Tibial nerve (tissue), 4 donors: ENCODE measurements around the gene FADS1.

Experiments used
- CTCF ChIP-seq, 5 experiments: fragments of 200-600 bp in 3 of 5; fragments of 450-650 bp in 2 of 5; sonication (generic) in 3 of 5; IDR thresholded peaks; one replicate each; pipeline ENCODE4 v1.5.1; 2016 to 2019; ENCODE audit warnings: antibody characterized with exemption in 5 of 5, mild to moderate bottlenecking in 3 of 5, moderate library complexity in 2 of 5
- EP300 ChIP-seq, 2 donors: sonication (generic); formaldehyde crosslinking; IDR thresholded peaks; one replicate each; pipeline ENCODE4 v1.6.1; 2017; ENCODE audit warnings: antibody characterized with exemption in 2 of 2, mild to moderate bottlenecking in 1 of 2
- POLR2A ChIP-seq, 2 donors: fragments of 450-650 bp; IDR thresholded peaks; one replicate each; pipeline ENCODE4 v1.6.1; 2017; ENCODE audit warnings: antibody characterized with exemption in 2 of 2, mild to moderate bottlenecking in 2 of 2, moderate library complexity in 2 of 2

- TF ChIP-seq CTCF (IDR thresholded peaks at IDR 0.05) = no peak
- TF ChIP-seq POLR2A (IDR thresholded peaks at IDR 0.05) = no peak
- no peak for TF ChIP-seq EP300 (IDR thresholded peaks at IDR 0.05)
Observed at GRCh38 chr11:61762798-61763197, 54.0 kb downstream of the FADS1 start.
